ENCODE results near the gene SRSF2. TPM values are rescaled to one million over a fixed set of nuclear protein-coding genes. Genes with fewer than 3 reads are reported as not detected.
A peak's percentile ranks its signal among the peaks of the same experiment; 100 is the strongest.

Gene SRSF2
- total and polyA plus RNA-seq, 9 of the 15 experiments (the other 6 are each of a cell fraction or from before 2014, with no cell fraction given), result 161 to 583 (median 393) TPM

DNA sequence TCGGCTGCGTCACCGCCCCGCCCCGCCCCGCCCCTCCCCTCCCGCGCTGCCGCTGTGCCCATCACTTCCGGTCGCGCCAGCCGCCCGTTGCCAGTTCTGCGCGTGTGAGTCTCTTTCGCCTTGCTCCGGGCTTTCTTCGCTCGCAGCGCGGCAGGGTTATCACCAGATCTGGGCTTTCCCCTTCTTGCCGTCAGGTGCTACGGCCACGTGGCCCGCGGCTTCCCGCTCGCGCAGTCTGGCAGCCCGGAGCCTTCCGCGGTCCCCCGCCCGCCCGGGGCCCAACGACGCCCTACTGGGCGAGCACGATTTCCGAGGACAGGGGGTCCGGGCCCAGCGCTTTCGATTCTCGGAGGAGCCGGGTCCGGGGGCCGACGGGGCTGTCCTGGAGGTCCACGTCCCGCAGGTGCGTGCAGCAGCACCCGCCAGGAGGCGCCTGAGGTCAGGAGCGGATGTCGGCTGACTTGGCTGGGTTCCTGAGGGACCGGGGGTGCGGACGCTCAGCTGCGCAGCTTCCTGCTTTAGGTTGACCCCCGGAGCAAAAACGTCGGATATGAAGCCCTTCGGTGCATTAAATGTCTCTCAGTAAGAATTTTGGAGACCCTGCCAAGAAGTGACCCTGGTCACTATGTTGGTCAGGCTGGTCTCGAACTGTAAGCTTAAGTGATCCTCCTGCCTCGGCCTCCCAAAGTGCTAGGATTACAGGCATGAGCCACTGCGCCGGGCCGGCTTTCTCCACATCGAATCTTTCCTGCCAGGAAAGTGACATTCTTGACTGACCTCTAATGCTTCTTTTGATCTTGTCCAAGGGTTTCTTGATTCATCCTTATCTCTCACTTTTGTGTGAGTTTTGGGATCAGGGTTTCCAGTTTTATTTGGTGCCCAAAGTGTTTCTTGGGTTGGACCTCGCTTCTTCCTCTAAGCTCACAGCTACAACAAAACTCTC lies 10.1 kb downstream of the SRSF2 start, which contains the start of gene METTL23 (continued):
- TF ChIP-seq ZNF347 (CRISPR knock-in tag; IDR thresholded peaks at IDR 0.05; ENCODE audit: low read depth), result no peak
- no peak for TF ChIP-seq ZNF584 (CRISPR knock-in tag; IDR thresholded peaks at IDR 0.05; ENCODE audit: low read depth)
- TF ChIP-seq YBX1 (IDR thresholded peaks at IDR 0.05), result no peak
- TF ChIP-seq ZNF165 (CRISPR knock-in tag; IDR thresholded peaks at IDR 0.05; ENCODE audit: borderline replicate concordance), result no peak
- peak; percentile 60 to 86; a peak in 3 of 4 replicates for TF ChIP-seq SIN3A (IDR thresholded peaks at IDR 0.05; ENCODE audit: borderline replicate concordance in 2 of 2, control insufficient read depth in 1 of 2, low read depth in 2 of 2, low read length in 2 of 2)
- peak; percentile 41 for TF ChIP-seq ESRRA (IDR thresholded peaks at IDR 0.05; ENCODE audit: borderline replicate concordance, low read depth)
- 0 out of 2 replicates have a peak, but pooled peaks have one; percentile 39 for TF ChIP-seq ZFPM2 (CRISPR knock-in tag; IDR thresholded peaks at IDR 0.05)
- no peak; the same call in 1 of the 2 replicates for TF ChIP-seq SAFB (IDR thresholded peaks at IDR 0.05; ENCODE audit: borderline replicate concordance, low read depth, low read length)
- no peak for TF ChIP-seq ZNF184 (CRISPR knock-in tag; IDR thresholded peaks at IDR 0.05)
- TF ChIP-seq CEBPG (CRISPR knock-in tag; IDR thresholded peaks at IDR 0.05), result peak; percentile 2; the same call in 1 of the 2 replicates
- no peak for TF ChIP-seq CEBPG (tag; conservative IDR thresholded peaks at IDR 0.05 in 1 of 2, IDR thresholded peaks at IDR 0.05 in 1 of 2)
- peak; percentile 95 for TF ChIP-seq U2AF1 (optimal IDR thresholded peaks at IDR 0.05; ENCODE audit: low read depth, low read length)
- TF ChIP-seq RFX7 (CRISPR knock-in tag; IDR thresholded peaks at IDR 0.05), result 0 out of 2 replicates have a peak, but pooled peaks have one; percentile 48
- no peak for TF ChIP-seq HDAC3 (IDR thresholded peaks at IDR 0.05; ENCODE audit: borderline replicate concordance, partially characterized antibody)
- TF ChIP-seq, protein P1, sequence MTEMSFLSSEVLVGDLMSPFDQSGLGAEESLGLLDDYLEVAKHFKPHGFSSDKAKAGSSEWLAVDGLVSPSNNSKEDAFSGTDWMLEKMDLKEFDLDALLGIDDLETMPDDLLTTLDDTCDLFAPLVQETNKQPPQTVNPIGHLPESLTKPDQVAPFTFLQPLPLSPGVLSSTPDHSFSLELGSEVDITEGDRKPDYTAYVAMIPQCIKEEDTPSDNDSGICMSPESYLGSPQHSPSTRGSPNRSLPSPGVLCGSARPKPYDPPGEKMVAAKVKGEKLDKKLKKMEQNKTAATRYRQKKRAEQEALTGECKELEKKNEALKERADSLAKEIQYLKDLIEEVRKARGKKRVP (CRISPR knock-in tag; IDR thresholded peaks at IDR 0.05), result no peak
- no peak for TF ChIP-seq RNF219 (CRISPR knock-in tag; IDR thresholded peaks at IDR 0.05)
- no peak for TF ChIP-seq KLF13 (tag; IDR thresholded peaks at IDR 0.05; ENCODE audit: borderline replicate concordance, low read depth)
- TF ChIP-seq, protein P2, sequence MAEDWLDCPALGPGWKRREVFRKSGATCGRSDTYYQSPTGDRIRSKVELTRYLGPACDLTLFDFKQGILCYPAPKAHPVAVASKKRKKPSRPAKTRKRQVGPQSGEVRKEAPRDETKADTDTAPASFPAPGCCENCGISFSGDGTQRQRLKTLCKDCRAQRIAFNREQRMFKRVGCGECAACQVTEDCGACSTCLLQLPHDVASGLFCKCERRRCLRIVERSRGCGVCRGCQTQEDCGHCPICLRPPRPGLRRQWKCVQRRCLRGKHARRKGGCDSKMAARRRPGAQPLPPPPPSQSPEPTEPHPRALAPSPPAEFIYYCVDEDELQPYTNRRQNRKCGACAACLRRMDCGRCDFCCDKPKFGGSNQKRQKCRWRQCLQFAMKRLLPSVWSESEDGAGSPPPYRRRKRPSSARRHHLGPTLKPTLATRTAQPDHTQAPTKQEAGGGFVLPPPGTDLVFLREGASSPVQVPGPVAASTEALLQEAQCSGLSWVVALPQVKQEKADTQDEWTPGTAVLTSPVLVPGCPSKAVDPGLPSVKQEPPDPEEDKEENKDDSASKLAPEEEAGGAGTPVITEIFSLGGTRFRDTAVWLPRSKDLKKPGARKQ (CRISPR knock-in tag; IDR thresholded peaks at IDR 0.05), result no peak
- peak; percentile 79 for TF ChIP-seq GATA2 (CRISPR knock-in tag; IDR thresholded peaks at IDR 0.05)
- TF ChIP-seq GABPA (tag; conservative IDR thresholded peaks at IDR 0.05; ENCODE audit: low read depth), result peak; percentile 94
- no peak for TF ChIP-seq ZBTB8A (IDR thresholded peaks at IDR 0.05; ENCODE audit: partially characterized antibody)
- peak in 1 of 2 experiments; percentile 11; a peak in 1 of 4 replicates for TF ChIP-seq RCOR1 (IDR thresholded peaks at IDR 0.05; ENCODE audit: borderline replicate concordance in 1 of 2, low read depth in 2 of 2, low read length in 2 of 2)

All from K562 (cell line).